ENCODE data around the gene SST.

SST gene

DNA sequence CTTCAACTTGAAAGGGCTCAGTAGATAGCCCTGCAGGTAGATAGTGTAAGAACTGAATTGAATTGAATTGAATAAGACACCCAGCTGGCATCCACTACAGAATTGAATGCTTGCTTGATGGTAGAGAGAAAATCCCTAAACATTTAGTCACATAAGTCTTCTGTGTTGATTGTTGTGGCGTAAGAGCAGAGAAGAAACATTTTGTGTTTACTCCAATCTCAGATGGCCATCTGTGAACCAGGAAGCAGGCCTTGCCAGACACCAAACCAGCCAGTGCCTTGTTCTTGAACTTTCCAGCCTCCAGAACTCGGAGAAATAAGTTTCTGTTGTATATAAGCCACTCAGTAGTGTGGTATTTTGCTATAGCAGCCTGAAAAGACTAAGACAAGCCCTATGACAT, 43.6 kb downstream of the SST start:
- no peak for DNase-seq

DNA sequence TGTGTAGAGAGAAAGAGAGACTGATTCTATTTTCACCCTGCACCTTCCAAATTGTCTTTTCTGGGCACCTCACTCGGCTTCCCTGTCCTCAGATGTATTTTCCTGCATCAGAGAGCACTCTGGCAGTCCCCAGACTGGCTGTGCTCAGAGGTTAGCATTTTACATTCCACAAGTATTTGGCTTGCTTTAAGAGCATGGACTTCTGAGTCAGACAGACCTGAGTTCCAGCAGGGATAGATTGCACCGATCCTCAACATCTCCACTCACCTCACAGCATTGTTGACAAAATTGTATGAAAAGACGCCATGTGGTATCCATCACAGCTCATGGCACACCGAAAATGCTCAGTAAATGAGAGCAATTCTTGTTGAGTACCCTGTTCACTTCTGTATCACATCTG, 45.6 kb downstream of the SST start:
- no peak for DNase-seq

DNA sequence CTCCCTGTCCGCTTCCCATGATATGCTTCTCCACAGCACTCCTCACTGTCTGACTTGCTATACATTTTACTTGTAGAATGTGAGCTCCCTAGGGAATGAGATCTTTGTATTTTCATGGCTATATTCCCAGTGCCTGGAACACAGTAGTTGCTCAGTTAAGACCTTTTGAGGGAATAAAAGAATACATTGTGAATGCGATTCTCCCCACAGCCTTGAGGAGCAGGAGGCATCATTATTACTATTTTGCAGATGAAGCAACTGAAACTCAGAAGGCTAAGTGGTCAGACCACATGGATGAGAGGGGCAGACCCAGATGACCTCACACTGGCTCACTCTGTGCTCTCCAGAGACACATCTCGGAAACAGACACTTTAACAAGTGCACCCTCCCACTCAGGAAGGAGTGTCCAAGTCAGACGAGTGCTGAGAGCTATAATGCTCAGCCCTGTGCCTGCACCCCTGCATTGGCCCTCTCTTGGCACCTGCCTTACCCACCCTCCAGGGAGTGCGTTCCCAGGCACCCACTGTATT, 46.8 kb downstream of the SST start:
- DNase-seq: no peak

DNA sequence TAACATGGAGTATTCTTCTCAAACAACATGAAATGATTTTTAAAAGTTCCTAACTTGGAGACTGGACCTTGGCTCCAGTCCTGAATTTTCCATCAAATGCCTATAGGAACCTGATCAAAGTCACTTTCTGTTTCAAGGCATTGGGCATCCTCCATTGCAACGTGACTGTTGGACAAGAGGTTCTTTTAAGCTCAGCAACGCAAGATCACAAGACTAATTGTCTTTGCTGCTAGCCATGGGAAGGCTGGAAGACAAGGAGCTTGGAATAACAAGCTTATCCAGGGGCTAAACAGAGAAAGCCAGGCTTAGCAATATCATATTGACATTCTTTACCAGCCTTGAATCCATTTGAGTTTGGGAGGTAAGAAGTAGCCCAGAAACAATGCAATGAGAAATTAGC, 48.3 kb downstream of the SST start:
- DNase-seq: no peak

DNA sequence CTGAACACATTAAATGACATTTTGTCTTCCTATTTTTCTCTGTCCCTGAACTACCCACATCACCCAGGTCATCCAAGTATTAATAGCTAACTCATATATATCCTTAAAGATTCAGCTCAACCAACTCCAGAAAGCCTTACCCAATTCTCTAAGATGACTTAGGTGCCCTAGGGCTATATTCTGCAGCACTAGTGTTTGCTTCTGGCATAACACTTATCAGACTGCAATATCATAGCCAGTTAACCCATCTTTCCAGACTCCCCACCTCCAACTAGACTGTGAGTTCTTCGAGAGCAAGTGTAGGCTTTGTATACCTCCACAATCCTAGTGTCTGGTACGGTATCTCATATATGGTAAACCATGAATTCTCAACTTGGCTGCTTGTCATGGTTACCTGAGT, 50.7 kb downstream of the SST start:
- no peak for DNase-seq

Measured in activated CD4-positive, alpha-beta T cell treated with anti-CD3 and anti-CD28 coated beads for 48 hours (primary cell).